COLO829 (cell line): Measurements from ENCODE around the gene ATP8A2.
"Not testable (repeated sequence)": the region's sequence is repeated elsewhere in the genome, so short reads cannot be mapped to it uniquely, and the experiment has no call there.

ENCODE experiments used
- DNase-seq: peaks from one replicate; pipeline ENCODE4 v3.0.0; 2012; ENCODE audit warnings: low spot score

ATP8A2 gene

DNA sequence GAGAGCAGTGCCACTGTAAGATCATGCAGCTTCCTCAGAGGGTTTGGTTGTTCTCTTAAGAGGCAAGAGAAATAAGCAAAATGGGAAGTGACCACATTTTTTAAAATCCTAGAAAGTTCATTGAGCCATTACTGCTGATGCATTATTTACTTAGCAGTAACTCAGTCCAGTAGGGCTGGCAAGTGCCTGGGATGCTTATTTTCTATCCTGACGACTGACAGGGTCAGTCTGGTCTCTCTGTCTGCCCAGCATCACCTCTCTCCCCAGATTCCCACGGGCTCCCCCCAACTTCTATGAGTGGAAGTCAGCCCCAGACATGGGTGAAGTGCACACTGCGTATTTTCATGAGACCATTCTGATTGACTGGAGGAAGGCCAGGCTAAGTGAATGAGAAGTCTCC, 669.7 kb downstream of the ATP8A2 start:
- no peak for DNase-seq

DNA sequence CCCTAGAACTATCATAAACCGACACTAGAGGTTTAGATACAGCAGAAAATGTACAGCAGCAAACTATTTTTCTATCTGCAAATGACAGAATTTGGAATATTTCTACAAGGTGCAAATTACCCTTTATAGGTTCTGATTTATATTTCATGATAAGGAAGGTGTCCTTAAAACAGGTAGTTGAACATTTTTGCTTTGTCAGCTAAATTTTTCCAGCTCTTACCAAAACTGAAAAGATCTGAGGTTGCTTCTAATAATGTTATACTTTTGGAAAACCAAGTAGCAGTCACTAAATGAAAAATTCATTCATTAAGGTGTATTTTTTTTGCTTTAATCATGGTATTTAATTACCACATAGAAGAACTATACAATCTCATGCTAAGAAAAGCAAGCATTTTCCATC, 671.0 kb downstream of the ATP8A2 start:
- DNase-seq = no peak

DNA sequence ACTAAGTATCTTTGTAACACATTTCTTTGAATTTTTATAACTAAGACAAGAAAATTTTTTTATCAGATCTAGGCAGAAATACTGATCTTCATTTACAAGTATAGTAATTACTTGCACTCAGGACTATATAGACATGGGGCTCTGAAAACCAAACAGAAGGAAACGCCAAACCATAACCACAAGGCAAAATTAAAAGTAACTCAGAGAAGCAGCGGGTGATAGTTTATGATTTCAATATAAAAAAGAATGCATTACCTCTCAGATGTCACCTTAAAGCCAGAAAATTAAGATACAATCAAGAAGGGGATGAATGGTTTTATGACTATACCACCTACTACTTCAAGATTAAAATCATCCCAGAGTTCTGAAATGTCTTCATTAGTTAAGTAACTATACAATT, 673.4 kb downstream of the ATP8A2 start:
- no peak for DNase-seq

DNA sequence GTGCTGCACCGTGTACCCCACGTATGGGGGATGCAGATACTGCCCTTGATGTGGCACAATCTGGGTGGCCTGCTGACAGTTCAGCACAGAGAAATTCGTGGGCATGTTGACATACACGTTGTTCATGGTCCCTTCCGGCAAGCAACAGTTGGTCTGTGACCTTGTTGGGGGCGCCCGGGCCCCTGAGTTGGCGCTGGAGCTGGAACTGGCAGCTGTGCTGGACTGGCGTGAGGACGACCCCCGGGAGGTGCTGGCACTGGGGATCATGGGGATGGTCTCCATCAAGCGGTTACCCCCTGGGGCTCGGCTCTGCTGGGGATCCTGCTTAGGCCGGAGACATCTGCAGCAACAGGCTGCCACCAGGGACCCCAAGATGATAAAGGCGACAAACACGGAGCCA, 674.9 kb downstream of the ATP8A2 start:
- no peak for DNase-seq

DNA sequence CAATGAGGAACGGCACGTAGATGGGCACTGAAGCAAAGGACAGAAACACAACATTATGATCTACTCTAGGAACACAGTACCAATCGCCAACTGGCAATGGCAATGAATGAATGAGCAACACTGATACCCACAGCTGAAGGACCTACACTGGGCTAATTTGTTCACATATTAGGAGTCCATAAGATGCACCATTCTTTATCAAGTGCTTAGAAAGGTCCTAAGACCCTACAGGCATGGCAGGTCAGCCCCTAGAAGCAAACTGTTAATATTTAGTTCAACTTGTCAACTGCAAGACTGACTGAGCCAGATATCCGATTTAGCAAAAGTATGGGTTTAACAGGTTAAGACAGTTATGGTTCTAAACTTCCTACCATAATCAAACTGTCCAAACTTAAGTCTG, 675.3 kb downstream of the ATP8A2 start:
- DNase-seq = no peak

DNA sequence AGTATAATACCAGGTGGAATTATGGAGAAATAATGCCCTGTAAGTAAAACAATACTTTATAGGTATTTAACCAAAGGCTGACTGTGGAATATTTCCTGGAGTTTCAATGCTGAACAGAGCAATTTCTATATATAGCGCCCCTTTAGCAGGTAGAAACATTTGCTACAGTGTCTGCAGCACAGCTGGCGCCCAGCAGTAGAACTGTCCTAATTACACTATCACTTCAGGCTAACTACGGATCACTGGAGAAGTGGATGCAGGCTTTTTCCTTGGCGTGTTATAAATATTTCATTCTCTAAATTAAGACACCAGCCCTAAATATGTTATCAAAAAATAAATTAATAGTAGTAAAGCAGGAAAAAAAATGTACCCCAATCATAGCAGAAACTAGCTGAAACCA, 677.0 kb downstream of the ATP8A2 start:
- DNase-seq = no peak

DNA sequence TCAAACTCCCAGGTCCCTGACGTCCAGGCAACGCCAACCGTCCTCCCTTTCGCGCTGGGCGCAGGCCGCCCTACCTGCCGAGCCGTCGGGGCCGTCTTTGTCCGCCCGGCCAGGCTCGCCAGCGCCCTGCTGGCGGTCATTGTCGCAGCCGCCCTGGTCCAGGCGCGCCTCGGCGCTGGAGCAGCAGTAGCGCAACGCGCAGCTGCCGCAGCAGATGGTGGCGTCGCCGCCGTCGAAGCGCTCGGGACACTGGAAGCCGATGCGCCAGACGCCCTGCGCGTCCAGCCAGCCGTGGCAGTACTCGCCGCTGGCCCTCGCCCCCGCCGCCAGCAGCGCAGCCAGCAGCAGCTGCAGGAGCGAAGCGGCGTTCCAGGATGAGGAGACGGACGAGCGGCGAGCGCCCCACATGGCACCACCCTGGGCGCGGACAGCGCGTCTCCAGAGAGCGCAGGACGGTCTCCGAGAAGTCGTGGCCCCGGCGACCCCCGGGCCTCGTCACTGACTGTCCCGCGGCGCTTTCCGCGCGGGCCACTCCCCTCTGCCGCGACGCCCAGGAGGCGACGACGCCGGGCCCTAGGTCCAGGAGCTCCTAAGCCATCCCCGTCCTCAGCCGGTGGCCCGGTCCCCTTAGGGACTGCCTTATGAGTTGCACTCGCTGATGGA, 678.9 kb downstream of the ATP8A2 start:
- DNase-seq = no peak

DNA sequence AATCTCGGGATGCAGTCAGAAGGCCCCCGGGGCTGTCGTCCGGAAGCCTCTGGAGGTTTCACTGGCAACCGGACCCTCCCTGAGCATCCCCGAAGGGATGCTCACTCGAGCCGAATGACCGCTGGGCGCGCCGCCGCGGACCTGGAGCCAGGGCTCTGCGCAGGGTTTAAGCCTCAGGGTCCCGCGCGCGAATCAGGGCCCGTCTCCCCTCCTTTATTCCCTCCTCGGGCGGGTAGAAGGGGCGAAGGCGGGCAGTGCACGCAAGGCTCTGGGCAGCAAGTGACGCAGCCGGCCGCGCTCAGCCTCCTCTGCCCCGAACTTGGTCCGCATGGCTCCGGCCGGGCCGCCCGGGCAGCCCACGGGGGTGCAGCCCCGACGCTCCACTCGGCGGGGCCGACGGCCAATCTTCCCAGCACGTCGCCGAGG, 679.5 kb downstream of the ATP8A2 start:
- no peak for DNase-seq

DNA sequence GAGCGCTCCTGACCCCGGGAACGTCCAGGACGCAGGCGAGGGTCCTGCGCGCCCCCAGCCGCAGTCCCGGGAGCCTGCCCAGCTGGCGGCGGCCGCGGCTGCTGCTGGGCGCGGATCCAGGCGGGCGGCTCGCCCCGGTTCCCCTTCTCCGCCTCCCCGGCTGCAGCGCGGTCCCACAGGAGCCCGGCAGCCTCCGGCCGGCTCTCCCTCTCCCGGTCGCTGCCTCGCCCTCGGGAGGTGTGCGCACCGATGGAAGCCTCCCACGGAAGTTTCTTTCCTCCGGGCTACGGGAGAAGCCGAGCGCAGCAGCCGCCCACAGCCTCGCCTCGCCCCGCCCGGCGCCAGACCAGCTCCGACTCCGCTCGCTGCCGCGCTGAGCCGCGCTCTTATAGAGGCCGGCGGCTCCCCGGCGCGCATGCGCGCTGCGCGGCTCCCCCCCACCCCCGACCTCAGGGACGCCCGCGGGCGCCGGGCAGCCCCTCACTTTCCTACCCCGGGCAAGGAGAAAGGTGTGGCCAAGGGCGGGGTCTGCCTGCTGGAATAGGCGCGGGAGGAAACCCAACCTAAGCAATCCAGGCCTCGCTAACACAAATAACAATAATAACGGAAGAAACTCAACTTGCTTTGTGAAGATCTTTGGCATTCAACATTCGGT, 680.0 kb downstream of the ATP8A2 start, which contains the start of gene SHISA2:
Gene SHISA2 (minus strand): TSS at position 360 of the 655 bp plus-strand sequence. CDS start 1,041 bp downstream, outside the sequence.
- no peak for DNase-seq

DNA sequence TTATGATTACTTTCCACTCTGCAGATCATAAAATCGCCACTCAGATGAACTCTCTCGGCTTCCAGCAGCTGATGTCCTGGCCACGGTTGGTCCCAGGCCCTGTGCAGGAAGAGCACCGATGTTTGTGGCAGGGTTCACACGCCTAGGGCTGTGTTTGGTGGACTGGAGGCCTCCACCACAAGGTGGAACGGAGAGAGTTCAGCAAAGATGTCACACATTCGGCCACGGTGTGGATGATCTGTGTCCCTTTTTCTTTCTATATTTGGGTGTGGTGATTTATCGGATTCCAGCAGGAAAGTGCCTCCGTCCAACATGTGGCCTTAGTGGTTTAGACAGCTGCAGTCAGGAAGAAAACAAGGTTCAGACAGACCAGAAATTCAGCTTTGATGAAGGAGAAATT, 680.6 kb downstream of the ATP8A2 start:
- no peak for DNase-seq

DNA sequence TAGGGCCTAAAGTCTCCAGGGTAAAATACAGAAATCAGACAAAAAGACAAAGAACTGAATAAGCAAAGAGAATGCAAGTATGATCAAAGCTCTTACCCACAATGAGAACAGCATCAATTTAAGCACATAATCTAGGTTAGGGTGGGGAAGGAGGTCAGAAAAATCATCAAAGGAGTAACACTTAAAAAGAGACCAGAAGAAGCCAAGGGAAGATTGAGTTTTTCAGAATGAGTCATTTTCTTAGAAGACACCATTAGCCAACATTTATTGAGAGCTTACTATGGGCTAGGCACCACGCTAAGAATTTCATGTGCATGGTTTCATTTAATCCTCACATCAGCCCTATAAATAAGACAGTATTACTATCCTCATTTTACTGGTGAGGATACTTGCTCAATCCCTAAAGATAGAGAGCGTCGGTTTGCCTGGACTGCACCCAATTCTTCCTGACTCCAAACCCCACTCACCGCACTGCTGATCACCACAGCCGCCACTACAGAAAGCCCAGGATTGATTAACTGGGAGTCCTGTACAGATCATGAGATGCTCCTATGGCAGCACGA, 681.7 kb downstream of the ATP8A2 start:
- DNase-seq = no peak

DNA sequence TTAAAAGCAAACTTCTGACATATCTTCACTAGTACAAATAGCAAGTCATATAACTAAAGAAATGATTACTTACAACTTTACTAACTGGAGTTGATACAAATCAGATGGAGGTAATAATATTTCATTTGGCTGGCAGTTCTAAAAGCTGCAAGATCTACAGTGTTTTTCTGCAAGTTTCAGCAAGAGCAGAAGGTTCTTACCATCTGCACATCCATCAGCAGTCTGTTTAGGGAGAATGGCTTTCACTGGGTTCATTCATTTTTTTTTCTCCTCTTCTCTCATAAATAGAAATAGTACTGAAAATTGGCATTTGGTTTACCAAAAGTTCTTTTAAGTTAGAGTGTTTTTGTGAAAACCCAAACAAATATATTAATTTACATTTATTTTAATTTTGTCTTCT, 683.1 kb downstream of the ATP8A2 start:
- no peak for DNase-seq

DNA sequence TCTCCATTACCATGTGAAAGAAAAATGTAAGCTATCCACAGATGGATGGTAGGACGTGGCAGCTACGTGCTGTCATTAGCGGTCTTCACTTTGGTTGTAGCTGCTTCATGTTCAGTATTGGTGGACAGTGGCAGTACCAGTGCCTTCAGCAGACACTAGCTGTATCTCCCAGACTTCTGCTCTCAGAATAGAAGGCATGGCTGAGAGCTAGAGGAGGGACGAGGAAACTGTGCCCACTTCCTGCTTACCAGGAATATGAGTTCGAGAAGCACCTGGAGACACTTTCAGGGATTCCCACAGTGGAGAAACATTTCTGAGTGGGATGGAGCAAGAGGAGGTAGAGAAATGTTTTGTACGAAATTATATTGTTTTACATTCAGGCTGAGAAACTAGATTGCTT, 686.9 kb downstream of the ATP8A2 start:
- DNase-seq = no peak

DNA sequence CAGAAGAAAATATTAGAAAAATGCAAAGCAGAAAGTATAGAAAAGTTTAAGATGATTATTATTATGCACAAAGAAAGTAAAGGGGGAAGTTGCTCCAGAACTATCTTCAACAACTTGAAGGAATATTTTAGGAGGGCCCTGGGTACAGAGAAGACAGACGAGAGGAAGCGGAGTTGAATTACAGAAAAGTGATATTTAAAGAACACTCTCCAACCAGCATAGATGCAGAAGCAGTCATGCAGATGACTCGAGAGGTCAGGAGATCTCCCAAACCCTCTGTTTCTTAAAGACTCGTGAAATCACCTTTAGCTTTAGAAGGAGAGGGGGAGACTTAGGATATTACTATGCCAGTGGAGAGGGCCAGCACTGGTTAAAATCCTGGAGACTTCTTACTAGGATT, 688.6 kb downstream of the ATP8A2 start:
- DNase-seq = no peak

DNA sequence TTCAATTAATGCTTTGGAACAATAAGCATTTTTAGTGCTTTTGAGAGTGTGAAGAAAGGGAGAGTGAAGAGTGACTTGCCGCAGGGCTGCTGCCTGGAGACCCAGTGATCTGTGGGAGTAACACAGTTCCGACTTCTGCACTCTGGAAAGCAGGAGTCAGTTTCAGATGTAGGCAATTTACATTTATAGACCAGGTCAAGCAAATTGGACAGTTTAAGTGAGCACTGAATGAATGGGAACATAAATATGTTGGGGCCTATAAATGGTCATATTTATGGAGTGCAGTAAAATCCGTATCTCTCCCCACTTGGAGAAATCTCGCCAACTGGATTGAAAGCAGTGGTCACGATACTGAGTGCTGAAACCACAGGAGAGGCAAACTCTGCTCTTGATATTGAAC, 689.5 kb downstream of the ATP8A2 start:
- DNase-seq = no peak

DNA sequence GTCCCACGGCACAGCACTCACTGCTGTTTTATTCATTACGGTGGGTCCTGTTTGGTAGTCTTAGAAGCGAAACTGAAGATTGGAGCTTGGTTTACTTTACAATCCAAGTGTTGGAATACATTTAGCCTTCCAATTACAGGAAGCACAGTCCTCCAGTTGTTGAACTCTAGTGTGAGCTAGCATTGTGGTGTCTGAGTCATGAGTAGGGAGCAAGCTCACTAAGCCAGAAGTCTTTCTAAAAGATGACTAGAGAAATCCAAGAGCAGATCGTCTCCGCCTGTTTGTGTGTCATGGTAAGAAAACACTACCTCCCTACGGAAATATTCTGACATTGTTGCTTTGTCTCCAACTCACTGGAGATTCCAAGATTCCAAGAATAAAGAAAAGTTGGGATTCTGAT, 690.2 kb downstream of the ATP8A2 start:
- peak; percentile 88 for DNase-seq

DNA sequence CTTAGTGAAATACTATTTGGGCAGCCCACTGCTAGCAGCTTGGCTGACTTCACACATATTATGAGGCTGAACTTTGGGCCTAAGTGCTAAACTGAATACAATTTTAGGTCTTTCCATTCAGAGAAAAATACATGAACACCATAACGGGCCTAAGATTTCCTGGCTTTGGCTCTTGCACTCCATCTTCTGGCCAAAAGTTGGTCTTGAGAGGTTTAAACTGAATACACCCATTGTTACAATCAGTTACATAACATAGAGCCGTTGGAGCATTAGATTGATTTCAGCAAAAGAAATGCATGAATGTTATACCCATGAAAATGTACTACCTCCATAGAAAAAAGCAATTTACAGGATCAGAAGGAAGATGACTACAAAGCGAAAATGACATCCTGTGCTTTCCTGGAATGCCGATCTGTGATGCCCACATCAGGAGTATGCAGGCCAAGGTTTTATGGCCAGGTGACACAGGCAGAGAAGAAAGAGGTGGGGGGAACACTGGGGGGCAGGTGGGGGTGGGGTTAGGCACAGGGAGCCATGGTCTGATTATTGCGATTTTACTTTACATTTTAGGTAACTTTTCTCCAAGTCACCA, 691.2 kb downstream of the ATP8A2 start:
- peak; percentile 91 for DNase-seq

DNA sequence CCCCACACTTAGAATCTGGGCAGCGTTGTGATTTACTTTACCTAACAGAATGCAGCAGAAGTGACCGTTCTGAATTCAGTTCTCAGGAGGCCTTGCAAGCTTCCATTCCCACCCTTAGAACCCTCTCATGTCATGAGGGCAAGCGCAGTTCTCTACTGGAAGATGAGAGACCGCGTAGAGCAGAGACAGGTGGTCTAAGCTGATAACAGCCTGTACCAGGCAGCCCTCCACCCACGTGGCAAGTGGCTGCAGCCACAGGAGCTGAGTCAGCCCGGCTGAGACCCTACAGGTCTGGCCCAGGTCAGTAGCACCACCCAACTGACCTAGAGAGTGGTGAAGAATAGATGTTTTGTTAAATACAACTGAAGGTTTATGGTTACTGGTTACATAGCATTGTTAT, 694.7 kb downstream of the ATP8A2 start:
- not testable (repeated sequence) for DNase-seq

DNA sequence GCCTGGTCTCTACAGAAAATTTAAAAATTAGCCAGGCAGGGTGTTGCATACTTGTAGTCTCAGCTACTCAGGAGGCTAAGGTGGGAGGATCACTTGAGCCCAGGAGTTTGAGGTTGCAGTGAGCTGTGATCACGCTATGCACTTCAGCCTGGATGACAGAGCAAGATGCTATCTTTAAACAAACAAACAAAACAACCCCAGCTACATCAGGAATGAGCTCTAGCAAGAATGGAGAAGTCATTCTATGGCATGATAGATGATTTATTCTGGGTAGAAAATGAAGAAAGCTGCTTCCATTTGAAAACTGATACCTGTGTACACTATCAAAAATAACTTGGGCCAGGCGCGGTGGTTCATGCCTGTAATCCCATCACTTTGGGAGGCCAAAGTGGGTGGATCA, 695.8 kb downstream of the ATP8A2 start:
- no peak for DNase-seq

DNA sequence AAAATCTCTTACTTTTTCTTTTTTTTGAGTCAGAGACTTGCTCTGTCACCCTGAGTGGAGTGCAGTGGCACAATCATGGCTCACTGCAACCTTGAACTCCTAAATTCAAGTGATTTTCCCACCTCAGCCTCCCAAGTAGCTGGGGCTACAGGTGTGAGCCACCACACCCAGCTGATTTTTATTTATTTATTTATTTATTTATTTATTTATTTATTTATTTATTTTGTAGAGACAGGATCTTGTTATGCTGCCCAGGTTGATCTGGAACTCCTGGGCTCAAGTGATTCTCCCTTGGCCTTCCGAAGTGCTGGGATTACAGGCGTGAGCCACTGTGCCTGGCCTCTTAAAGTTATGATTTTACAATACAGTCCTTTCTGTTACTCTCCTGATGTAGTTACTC, 696.6 kb downstream of the ATP8A2 start:
- not testable (repeated sequence) for DNase-seq

DNA sequence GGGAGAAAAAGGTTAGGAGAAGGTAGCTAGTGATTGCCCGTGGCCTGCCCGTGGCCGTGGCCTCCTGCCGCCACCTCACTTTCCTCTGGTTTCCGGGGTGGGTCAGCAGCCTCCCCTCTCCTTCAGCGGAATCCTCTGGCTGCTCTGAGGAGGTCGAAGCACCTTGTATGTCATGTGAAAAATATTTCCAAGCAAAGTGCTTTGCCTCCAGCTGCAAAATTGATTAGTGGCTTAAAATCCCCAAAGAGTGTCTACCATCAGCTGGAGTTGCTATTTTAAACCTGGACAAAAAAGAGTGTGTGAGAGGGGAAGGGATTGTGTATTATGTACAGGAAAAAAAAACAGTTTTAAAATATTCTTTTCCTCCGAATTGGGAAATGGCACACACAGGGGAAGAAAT, 697.9 kb downstream of the ATP8A2 start:
- not testable (repeated sequence) for DNase-seq

DNA sequence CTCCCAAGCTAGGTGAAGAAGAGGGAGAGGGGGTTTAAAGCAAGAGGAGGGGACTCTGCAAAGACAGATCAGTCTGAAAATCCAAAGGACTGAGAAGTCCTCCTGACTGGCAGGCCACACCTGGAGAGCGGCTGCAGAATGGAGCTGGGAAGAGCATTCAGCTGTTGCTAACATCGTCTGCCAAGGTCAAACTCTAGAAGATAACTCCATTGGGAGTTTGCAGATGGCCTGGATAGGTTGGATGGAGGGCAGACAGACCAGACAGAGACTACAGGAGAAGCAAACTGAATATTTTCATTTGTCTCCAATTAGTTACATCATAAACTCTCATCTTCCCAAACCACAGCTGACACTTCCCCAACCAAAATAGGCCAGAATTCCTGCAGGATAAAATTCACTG, 699.9 kb downstream of the ATP8A2 start:
- no peak for DNase-seq

DNA sequence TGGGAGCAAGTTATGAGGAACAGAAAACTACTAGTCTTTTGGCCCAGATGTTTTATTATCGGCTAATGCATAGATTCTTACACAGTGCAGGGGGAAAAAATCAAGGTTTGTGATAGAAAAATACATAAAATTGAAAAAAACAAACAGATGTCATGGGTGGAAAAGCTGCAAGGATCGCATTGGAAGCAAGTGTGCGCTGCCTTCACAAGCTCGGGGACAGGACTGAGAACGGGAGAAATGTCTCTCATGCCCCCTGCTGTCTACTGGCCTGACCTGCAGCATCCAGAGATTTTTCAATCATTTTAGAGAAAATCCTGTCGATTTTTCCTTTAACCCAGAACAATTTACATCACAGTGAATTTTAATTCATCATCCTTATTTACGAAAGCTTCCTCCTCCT, 700.6 kb downstream of the ATP8A2 start:
- DNase-seq = not testable (repeated sequence)
